Ishikawa (cell line): ENCODE measurements around the gene PSMD11.

Source experiments
- CEBPB ChIP-seq: IDR thresholded peaks from 2 replicates; pipeline ENCODE4 v1.6.1; 2012
- CREB1 ChIP-seq: IDR thresholded peaks from 2 replicates; pipeline ENCODE4 v1.6.1; 2012; ENCODE audit warnings: low read depth
- EGR1 ChIP-seq: IDR thresholded peaks from 2 replicates; pipeline ENCODE4 v1.6.1; 2012
- EP300 ChIP-seq: IDR thresholded peaks from 2 replicates; pipeline ENCODE4 v1.6.1; 2012; ENCODE audit warnings: borderline replicate concordance
- FOXM1 ChIP-seq: IDR thresholded peaks from 2 replicates; pipeline ENCODE4 v1.6.1; 2012; ENCODE audit warnings: low read depth, borderline replicate concordance
- MAX ChIP-seq: IDR thresholded peaks from 2 replicates; pipeline ENCODE4 v1.6.1; 2012
- NFIC ChIP-seq: IDR thresholded peaks from 2 replicates; pipeline ENCODE4 v1.6.1; 2012
- RAD21 ChIP-seq: IDR thresholded peaks from 2 replicates; pipeline ENCODE4 v1.6.1; 2012; ENCODE audit warnings: low read depth
- REST ChIP-seq: IDR thresholded peaks from 2 replicates; pipeline ENCODE4 v1.6.1; 2012; ENCODE audit warnings: low read depth, mild to moderate bottlenecking
- TAF1 ChIP-seq: IDR thresholded peaks from 2 replicates; pipeline ENCODE4 v1.6.1; 2012; ENCODE audit warnings: low read depth, mild to moderate bottlenecking
- TCF12 ChIP-seq: IDR thresholded peaks from 2 replicates; pipeline ENCODE4 v1.6.1; 2012; ENCODE audit warnings: low read depth
- TEAD4 ChIP-seq: IDR thresholded peaks from 2 replicates; pipeline ENCODE4 v1.6.1; 2012
- USF1 ChIP-seq: IDR thresholded peaks from 2 replicates; pipeline ENCODE4 v1.6.1; 2012
- YY1 ChIP-seq: IDR thresholded peaks from 2 replicates; pipeline ENCODE4 v1.6.1; 2012; ENCODE audit warnings: low read depth
- ZBTB7A ChIP-seq: IDR thresholded peaks from 2 replicates; pipeline ENCODE4 v1.6.1; 2012; ENCODE audit warnings: low read depth

PSMD11 gene

GRCh38 chr17:32515677-32516383, 71.5 kb downstream of the PSMD11 start:
- TF ChIP-seq RAD21 (no peak), TEAD4 (no peak), REST (no peak), FOXM1 (no peak), TAF1 (no peak), TCF12 (no peak), EGR1 (no peak), NFIC (no peak), CEBPB (no peak), YY1 (no peak), MAX (no peak), EP300 (no peak), CREB1 (no peak)

- no peak for TF ChIP-seq FOXM1
- TF ChIP-seq TCF12: no peak
- no peak for TF ChIP-seq ZBTB7A
- TF ChIP-seq CREB1: no peak
- TF ChIP-seq EP300: no peak
- no peak for TF ChIP-seq MAX
- no peak for TF ChIP-seq NFIC
- no peak for TF ChIP-seq TAF1
These were observed 72.1 kb downstream of the PSMD11 start for GRCh38 chr17:32516450-32516849.

- TF ChIP-seq TAF1 (no peak), EGR1 (no peak), NFIC (no peak), USF1 (no peak), CREB1 (no peak), REST (no peak), TEAD4 (no peak), FOXM1 (no peak), TCF12 (no peak), EP300 (no peak), MAX (no peak), ZBTB7A (no peak), RAD21 (no peak), CEBPB (no peak)
These were observed 72.8 kb downstream of the PSMD11 start for GRCh38 chr17:32516940-32517701.

- TF ChIP-seq YY1: no peak
These were observed 73.7 kb downstream of the PSMD11 start for GRCh38 chr17:32517982-32518381.

GRCh38 chr17:32518646-32519227, 74.4 kb downstream of the PSMD11 start:
- TF ChIP-seq MAX (no peak), TAF1 (no peak), RAD21 (no peak), YY1 (no peak), REST (no peak), NFIC (no peak), CREB1 (no peak), FOXM1 (no peak), ZBTB7A (no peak), EP300 (no peak), EGR1 (no peak), TEAD4 (no peak), USF1 (no peak), CEBPB (no peak), TCF12 (no peak)
